ENCODE results near the gene MAN1A2. TPM values are rescaled to one million over a fixed set of nuclear protein-coding genes. Genes with fewer than 3 reads are reported as not detected.

The MAN1A2 gene
- total RNA-seq, 1 donor, result 51.0 TPM

- Histone ChIP-seq H4K20me1 (ENCODE audit: insufficient read depth, low read length) (no peaks in the 10 kb centered on the region), H2AFZ (ENCODE audit: low read length) (no peak overlapping the region), H3K36me3 (ENCODE audit: insufficient read depth, low read length) (no peaks in the 10 kb centered on the region), H3K27me3 (ENCODE audit: insufficient read depth, low read length) (peaks cover 12% of the 10 kb centered on the region), H3K79me2 (ENCODE audit: insufficient read depth, low read length) (no peaks in the 10 kb centered on the region), H3K4me1 (ENCODE audit: insufficient read depth, low read length) (no peaks in the 10 kb centered on the region), H3K9me3 (ENCODE audit: low read depth, low read length) (no peaks in the 10 kb centered on the region), H3K4me3 (ENCODE audit: insufficient read depth, low read length) (no peak overlapping the region), H3K27ac (ENCODE audit: low read depth, low read length) (no peak overlapping the region), H3K4me2 (ENCODE audit: insufficient read depth, low read length) (no peak overlapping the region)
- no peak for TF ChIP-seq CTCF (IDR thresholded peaks at IDR 0.05; ENCODE audit: extremely low read depth, low read depth, low read length)
- DNase-seq (ENCODE audit: insufficient read length, low spot score, missing footprints), result peak; percentile 15
Observed at GRCh38 chr1:117564227-117565075, 197.2 kb downstream of the MAN1A2 start.

- no peaks in the 10 kb centered on the region for H3K4me1 ChIP-seq (ENCODE audit: insufficient read depth, low read length)
- TF ChIP-seq CTCF (IDR thresholded peaks at IDR 0.05; ENCODE audit: extremely low read depth, low read depth, low read length), result no peak
- H3K9me3 ChIP-seq (ENCODE audit: low read depth, low read length), result no peaks in the 10 kb centered on the region
- peaks cover 15% of the 10 kb centered on the region for H3K27me3 ChIP-seq (ENCODE audit: insufficient read depth, low read length)
- H3K36me3 ChIP-seq (ENCODE audit: insufficient read depth, low read length), result no peaks in the 10 kb centered on the region
- H2AFZ ChIP-seq (ENCODE audit: low read length), result no peak overlapping the region
- no peak overlapping the region for H3K27ac ChIP-seq (ENCODE audit: low read depth, low read length)
- no peaks in the 10 kb centered on the region for H3K79me2 ChIP-seq (ENCODE audit: insufficient read depth, low read length)
- H3K4me3 ChIP-seq (ENCODE audit: insufficient read depth, low read length), result no peak overlapping the region
- H4K20me1 ChIP-seq (ENCODE audit: insufficient read depth, low read length), result no peaks in the 10 kb centered on the region
- no peak overlapping the region for H3K4me2 ChIP-seq (ENCODE audit: insufficient read depth, low read length)
- peak; percentile 6 for DNase-seq (ENCODE audit: insufficient read length, low spot score, missing footprints)
Observed at GRCh38 chr1:117565076-117565556, 197.9 kb downstream of the MAN1A2 start.

GRCh38 chr1:117565745-117566455, 198.7 kb downstream of the MAN1A2 start:
- no peak overlapping the region for H3K27ac ChIP-seq (ENCODE audit: low read depth, low read length)
- peaks cover 19% of the 10 kb centered on the region for H3K27me3 ChIP-seq (ENCODE audit: insufficient read depth, low read length)
- no peak overlapping the region for H3K4me2 ChIP-seq (ENCODE audit: insufficient read depth, low read length)
- H2AFZ ChIP-seq (ENCODE audit: low read length), result no peak overlapping the region
- H3K4me1 ChIP-seq (ENCODE audit: insufficient read depth, low read length), result no peaks in the 10 kb centered on the region
- no peak overlapping the region for H3K4me3 ChIP-seq (ENCODE audit: insufficient read depth, low read length)
- no peak for TF ChIP-seq CTCF (IDR thresholded peaks at IDR 0.05; ENCODE audit: extremely low read depth, low read depth, low read length)
- DNase-seq (ENCODE audit: insufficient read length, low spot score, missing footprints), result no peak
- H3K36me3 ChIP-seq (ENCODE audit: insufficient read depth, low read length), result no peaks in the 10 kb centered on the region
- H4K20me1 ChIP-seq (ENCODE audit: insufficient read depth, low read length), result no peaks in the 10 kb centered on the region
- H3K9me3 ChIP-seq (ENCODE audit: low read depth, low read length), result no peaks in the 10 kb centered on the region
- H3K79me2 ChIP-seq (ENCODE audit: insufficient read depth, low read length), result no peaks in the 10 kb centered on the region

GRCh38 chr1:117566556-117566955, 199.3 kb downstream of the MAN1A2 start:
- no peak for DNase-seq (ENCODE audit: insufficient read length, low spot score, missing footprints)
- no peak for TF ChIP-seq CTCF (IDR thresholded peaks at IDR 0.05; ENCODE audit: extremely low read depth, low read depth, low read length)
- Histone ChIP-seq H2AFZ (ENCODE audit: low read length) (no peak overlapping the region), H4K20me1 (ENCODE audit: insufficient read depth, low read length) (no peaks in the 10 kb centered on the region), H3K4me2 (ENCODE audit: insufficient read depth, low read length) (no peak overlapping the region), H3K79me2 (ENCODE audit: insufficient read depth, low read length) (no peaks in the 10 kb centered on the region), H3K4me3 (ENCODE audit: insufficient read depth, low read length) (no peak overlapping the region), H3K9me3 (ENCODE audit: low read depth, low read length) (no peaks in the 10 kb centered on the region), H3K27ac (ENCODE audit: low read depth, low read length) (no peak overlapping the region), H3K27me3 (ENCODE audit: insufficient read depth, low read length) (peaks cover 20% of the 10 kb centered on the region), H3K4me1 (ENCODE audit: insufficient read depth, low read length) (no peaks in the 10 kb centered on the region), H3K36me3 (ENCODE audit: insufficient read depth, low read length) (no peaks in the 10 kb centered on the region)
